HCT116 (cell line): Measurements from ENCODE around the gene PRKAR2A. TPM values are rescaled to one million over a fixed set of nuclear protein-coding genes. Genes with fewer than 3 reads are reported as not detected.

Experiments
- ATAC-seq: fragments of 200-7000 bp; cut with Tn5 transposase; 2 replicates; pipeline ENCODE4 v1.9.1; 2020; ENCODE audit warnings: mild to moderate bottlenecking, moderate library complexity
- BruUV-seq: library from RNA; stranded (reverse); fragments of 400-500 nt; replicated peaks from 2 replicates; lab custom pipeline; 2021; lab: Mats Ljungman, UMichigan
- CTCF ChIA-PET: fragments of 300-600 bp; sonication (Branson Sonifier 250); formaldehyde crosslinking; loops from one replicate; lab custom pipeline; 2021; ENCODE audit warnings: antibody characterized with exemption; lab: Charles Lee
- POLR2A ChIA-PET: fragments of 300-600, 350-600 bp; sonication (Branson Sonifier 250); formaldehyde crosslinking; loops from one replicate; lab custom pipeline; 2021; ENCODE audit warnings: antibody characterized with exemption; lab: Charles Lee
- RAD21 ChIA-PET, 2 experiments: fragments of 300-600 bp; sonication (Branson Sonifier 250); formaldehyde crosslinking; loops; one replicate each; lab custom pipeline; 2023; ENCODE audit warnings: low total read pairs in 2 of 2; ENCODE audit not compliant: uncharacterized antibody in 2 of 2, unreplicated experiment in 2 of 2, low non-redundant PET in 1 of 2; lab: Charles Lee
- DNase-seq: peaks from one replicate; pipeline ENCODE4 v3.0.0-alpha.2; 2010; ENCODE audit warnings: low read depth, low spot score
- H2AFZ ChIP-seq: fragments of 200-600 bp; shearing (Covaris generic), sonication (generic); 2 replicates; pipeline ENCODE4 v1.6.1; 2017; ENCODE audit warnings: low read depth, mixed run types, mixed read lengths, antibody characterized with exemption, low read length; ENCODE audit not compliant: poor library complexity, severe bottlenecking
- H3K27ac ChIP-seq: 2 replicates; pipeline ENCODE4 v1.5.1; 2012; ENCODE audit warnings: low read depth, low read length
- H3K27me3 ChIP-seq: fragments of 200-600 bp; sonication (generic); 2 replicates; pipeline ENCODE4 v1.6.1; 2016; ENCODE audit warnings: mixed run types, low read length, mixed read lengths; ENCODE audit not compliant: insufficient read depth
- H3K36me3 ChIP-seq, 2 experiments: fragments of 200-500 bp in 1 of 2; fragments of 200-600 bp in 1 of 2; sonication (Bioruptor generic) in 1 of 2; sonication (generic) in 1 of 2; 2 replicates each; pipeline versions ENCODE4 v1.5.1 to v1.6.1; 2014 to 2016; ENCODE audit warnings: low read length in 2 of 2, inconsistent platforms in 1 of 2, mixed read lengths in 1 of 2, mixed run types in 1 of 2; ENCODE audit not compliant: insufficient read depth in 2 of 2, control insufficient read depth in 1 of 2
- H3K4me1 ChIP-seq, 2 experiments: fragments of 200-600 bp in 1 of 2; sonication (generic) in 1 of 2; 2 replicates each; pipeline versions ENCODE4 v1.5.1 to v1.6.1; 2012 to 2017; ENCODE audit warnings: low read length in 2 of 2, inconsistent platforms in 1 of 2, mild to moderate bottlenecking in 1 of 2, mixed read lengths in 1 of 2, mixed run types in 1 of 2, moderate library complexity in 1 of 2; ENCODE audit not compliant: insufficient read depth in 2 of 2, control insufficient read depth in 1 of 2
- H3K4me2 ChIP-seq: fragments of 200-600 bp; sonication (generic); 2 replicates; pipeline ENCODE4 v1.6.1; 2017; ENCODE audit warnings: mixed run types, low read length, mixed read lengths
- H3K4me3 ChIP-seq, 2 experiments: fragments of 200-600 bp in 1 of 2; sonication (generic) in 1 of 2; replicated peaks in 1 of 2; 2 replicates each; pipeline ENCODE4 v1.5.1; 2011 to 2016; ENCODE audit warnings: low read length in 2 of 2, control low read depth in 1 of 2, low read depth in 1 of 2, mild to moderate bottlenecking in 1 of 2, mixed read lengths in 1 of 2, mixed run types in 1 of 2
- H3K79me2 ChIP-seq: fragments of 200-600 bp; sonication (generic); 2 replicates; pipeline ENCODE4 v1.6.1; 2017; ENCODE audit warnings: mild to moderate bottlenecking, mixed run types, low read length, moderate library complexity, mixed read lengths; ENCODE audit not compliant: insufficient read depth
- H3K9ac ChIP-seq: fragments of 200-600 bp; sonication (generic); 2 replicates; pipeline ENCODE4 v1.6.1; 2016; ENCODE audit warnings: low read length, mixed read lengths
- H3K9me2 ChIP-seq: fragments of 200-600 bp; sonication (generic), shearing (Covaris generic); 2 replicates; pipeline ENCODE4 v1.6.1; 2017; ENCODE audit warnings: mixed run types, mild to moderate bottlenecking, moderate library complexity; ENCODE audit not compliant: insufficient read depth
- H3K9me3 ChIP-seq, 2 experiments: fragments of 200-500 bp in 1 of 2; fragments of 200-600 bp in 1 of 2; sonication (Bioruptor generic) in 1 of 2; sonication (generic) in 1 of 2; 2 replicates each; pipeline ENCODE4 v1.6.1; 2014 to 2017; ENCODE audit warnings: low read length in 2 of 2, mixed read lengths in 2 of 2, inconsistent platforms in 1 of 2, low read depth in 1 of 2, mild to moderate bottlenecking in 1 of 2, mixed run types in 1 of 2, moderate library complexity in 1 of 2; ENCODE audit not compliant: control insufficient read depth in 1 of 2, insufficient read depth in 1 of 2
- H4K20me1 ChIP-seq: fragments of 200-600 bp; sonication (generic), shearing (Covaris generic); 2 replicates; pipeline ENCODE4 v1.6.1; 2017; ENCODE audit warnings: mixed run types, mild to moderate bottlenecking, moderate library complexity; ENCODE audit not compliant: insufficient read depth
- CBX3 ChIP-seq: IDR thresholded peaks from 2 replicates; pipeline ENCODE4 v1.6.1; 2012; ENCODE audit warnings: low read depth
- EGR1 ChIP-seq: IDR thresholded peaks from 2 replicates; pipeline ENCODE4 v1.6.1; 2012; ENCODE audit warnings: low read depth
- ELF1 ChIP-seq: IDR thresholded peaks from 2 replicates; pipeline ENCODE4 v1.6.1; 2012; ENCODE audit warnings: low read depth, borderline replicate concordance
- FOSL1 ChIP-seq: IDR thresholded peaks from 2 replicates; pipeline ENCODE4 v1.6.1; 2012; ENCODE audit warnings: low read depth
- JUND ChIP-seq: IDR thresholded peaks from 2 replicates; pipeline ENCODE4 v1.6.1; 2012
- POLR2A ChIP-seq: IDR thresholded peaks from 2 replicates; pipeline ENCODE4 v1.7.0; 2011; ENCODE audit warnings: borderline replicate concordance; ENCODE audit not compliant: insufficient read depth, insufficient read length; ENCODE audit errors: extremely low read depth
- POLR2AphosphoS5 ChIP-seq: IDR thresholded peaks from 2 replicates; pipeline ENCODE4 v1.6.1; 2011; ENCODE audit warnings: mild to moderate bottlenecking, low read depth, low read length, moderate library complexity
- RAD21 ChIP-seq: IDR thresholded peaks from 2 replicates; pipeline ENCODE4 v1.6.1; 2012; ENCODE audit warnings: low read depth, mild to moderate bottlenecking
- SP1 ChIP-seq: IDR thresholded peaks from 2 replicates; pipeline ENCODE4 v1.6.1; 2012; ENCODE audit warnings: low read depth
- SRF ChIP-seq: IDR thresholded peaks from 2 replicates; pipeline ENCODE4 v1.6.1; 2012; ENCODE audit warnings: low read depth
- TCF7L2 ChIP-seq: IDR thresholded peaks from 2 replicates; pipeline ENCODE4 v1.7.0; 2011; ENCODE audit warnings: borderline replicate concordance, inconsistent platforms; ENCODE audit not compliant: insufficient read depth, insufficient read length; ENCODE audit errors: extremely low read depth
- YY1 ChIP-seq: IDR thresholded peaks from 2 replicates; pipeline ENCODE4 v1.6.1; 2011; ENCODE audit warnings: low read length, low read depth, moderate library complexity, mild to moderate bottlenecking; ENCODE audit not compliant: insufficient replicate concordance; ENCODE audit errors: extremely low read depth
- ZBTB33 ChIP-seq: IDR thresholded peaks from 2 replicates; pipeline ENCODE4 v1.6.1; 2011; ENCODE audit warnings: mild to moderate bottlenecking, low read length, moderate library complexity; ENCODE audit not compliant: insufficient replicate concordance; ENCODE audit errors: extremely low read depth
- ZFX ChIP-seq: fragments of 450-650 bp; IDR thresholded peaks from 2 replicates; pipeline ENCODE4 v1.6.1; 2017
- intact Hi-C: fragments of 100-400 bp; cut with micrococcal nuclease; formaldehyde crosslinking; loops from 2 replicates; pipeline ENCODE4 v1.10.0; 2022
- total RNA-seq: library from RNA; stranded (reverse); gene quantifications from one replicate; pipeline ENCODE4 v1.2.1, GENCODE V29; 2021; ENCODE audit not compliant: unreplicated experiment
- TF ChIP-seq, protein P1 (sequence below): IDR thresholded peaks from 2 replicates; pipeline ENCODE4 v1.6.1; 2012
- TF ChIP-seq, protein P2 (sequence below): IDR thresholded peaks from 2 replicates; pipeline ENCODE4 v1.6.1; 2012; ENCODE audit warnings: low read depth

PRKAR2A gene
- total RNA-seq, 1 experiment from 2014 or later = 63.3 TPM

- no peak for TF ChIP-seq CBX3
- TF ChIP-seq, protein P1, sequence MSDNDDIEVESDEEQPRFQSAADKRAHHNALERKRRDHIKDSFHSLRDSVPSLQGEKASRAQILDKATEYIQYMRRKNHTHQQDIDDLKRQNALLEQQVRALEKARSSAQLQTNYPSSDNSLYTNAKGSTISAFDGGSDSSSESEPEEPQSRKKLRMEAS = peak; percentile 56; the same call in 1 of the 2 replicates
- DNase-seq (peak; percentile 68), ATAC-seq (peak; percentile 75)
- Histone ChIP-seq H3K27me3 (no peaks in the 10 kb centered on the region), H3K79me2 (peaks cover 22% of the 10 kb centered on the region), H3K4me3 (peak overlapping the region; percentile 72 to 90), H3K4me2 (peak overlapping the region; percentile 100), H3K27ac (peak overlapping the region; percentile 94), H3K36me3 (no peaks in the 10 kb centered on the region), H3K9ac (peak overlapping the region; percentile 86), H3K9me2 (no peaks in the 10 kb centered on the region), H3K9me3 (no peaks in the 10 kb centered on the region), H2AFZ (no peak overlapping the region), H3K4me1 (peaks cover 7 to 21% of the 10 kb centered on the region in 2 experiments; a peak in 3 of 4 replicates), H4K20me1 (no peaks in the 10 kb centered on the region)
- BruUV-seq = no TSS peak
- CTCF ChIA-PET = interaction anchor here (0.9 to 1.2 kb wide), 2 partner anchors 9 to 107 kb away, joined by 3 read pairs; no protein-coding TSS in a partner anchor
- POLR2A ChIA-PET = interaction anchor here (0.6 to 1.4 kb wide), 5 partner anchors 13 to 1032 kb away, joined by 3 to 5 read pairs (median 3); partner anchors contain the start of genes ARIH2 and IP6K2
- RAD21 ChIA-PET = no interaction called here
- intact Hi-C loops = no loop called here
Observed at GRCh38 chr3:48847053-48847503, 596 bp downstream of the PRKAR2A start.

GRCh38 chr3:48845170-48845569, 2.5 kb downstream of the PRKAR2A start:
- Histone ChIP-seq H3K36me3 (no peaks in the 10 kb centered on the region), H3K27ac (no peak overlapping the region), H3K4me3 (no peak overlapping the region), H3K4me1 (peaks cover 7 to 21% of the 10 kb centered on the region in 2 experiments; a peak in 3 of 4 replicates), H3K4me2 (no peak overlapping the region), H3K9me3 (no peaks in the 10 kb centered on the region), H3K27me3 (no peaks in the 10 kb centered on the region), H3K79me2 (peaks cover 32% of the 10 kb centered on the region), H3K9ac (no peak overlapping the region), H4K20me1 (no peaks in the 10 kb centered on the region), H3K9me2 (no peaks in the 10 kb centered on the region), H2AFZ (no peak overlapping the region)
- POLR2A ChIA-PET = no interaction called here
- intact Hi-C loops = no loop called here
- ATAC-seq (no peak), DNase-seq (no peak)
- RAD21 ChIA-PET = no interaction called here
- CTCF ChIA-PET = no interaction called here
- BruUV-seq = TSS peak; percentile 16
- no peak for TF ChIP-seq SRF
- TF ChIP-seq ZBTB33 = no peak
- TF ChIP-seq RAD21 = no peak
- TF ChIP-seq FOSL1 = no peak
- TF ChIP-seq EGR1 = no peak
- TF ChIP-seq YY1 = no peak
- TF ChIP-seq, protein P2, sequence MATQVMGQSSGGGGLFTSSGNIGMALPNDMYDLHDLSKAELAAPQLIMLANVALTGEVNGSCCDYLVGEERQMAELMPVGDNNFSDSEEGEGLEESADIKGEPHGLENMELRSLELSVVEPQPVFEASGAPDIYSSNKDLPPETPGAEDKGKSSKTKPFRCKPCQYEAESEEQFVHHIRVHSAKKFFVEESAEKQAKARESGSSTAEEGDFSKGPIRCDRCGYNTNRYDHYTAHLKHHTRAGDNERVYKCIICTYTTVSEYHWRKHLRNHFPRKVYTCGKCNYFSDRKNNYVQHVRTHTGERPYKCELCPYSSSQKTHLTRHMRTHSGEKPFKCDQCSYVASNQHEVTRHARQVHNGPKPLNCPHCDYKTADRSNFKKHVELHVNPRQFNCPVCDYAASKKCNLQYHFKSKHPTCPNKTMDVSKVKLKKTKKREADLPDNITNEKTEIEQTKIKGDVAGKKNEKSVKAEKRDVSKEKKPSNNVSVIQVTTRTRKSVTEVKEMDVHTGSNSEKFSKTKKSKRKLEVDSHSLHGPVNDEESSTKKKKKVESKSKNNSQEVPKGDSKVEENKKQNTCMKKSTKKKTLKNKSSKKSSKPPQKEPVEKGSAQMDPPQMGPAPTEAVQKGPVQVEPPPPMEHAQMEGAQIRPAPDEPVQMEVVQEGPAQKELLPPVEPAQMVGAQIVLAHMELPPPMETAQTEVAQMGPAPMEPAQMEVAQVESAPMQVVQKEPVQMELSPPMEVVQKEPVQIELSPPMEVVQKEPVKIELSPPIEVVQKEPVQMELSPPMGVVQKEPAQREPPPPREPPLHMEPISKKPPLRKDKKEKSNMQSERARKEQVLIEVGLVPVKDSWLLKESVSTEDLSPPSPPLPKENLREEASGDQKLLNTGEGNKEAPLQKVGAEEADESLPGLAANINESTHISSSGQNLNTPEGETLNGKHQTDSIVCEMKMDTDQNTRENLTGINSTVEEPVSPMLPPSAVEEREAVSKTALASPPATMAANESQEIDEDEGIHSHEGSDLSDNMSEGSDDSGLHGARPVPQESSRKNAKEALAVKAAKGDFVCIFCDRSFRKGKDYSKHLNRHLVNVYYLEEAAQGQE = no peak
- no peak for TF ChIP-seq JUND
- no peak for TF ChIP-seq ZFX
- TF ChIP-seq POLR2AphosphoS5 = no peak
- TF ChIP-seq POLR2A = no peak
- no peak for TF ChIP-seq TCF7L2
- TF ChIP-seq SP1 = no peak
- no peak for TF ChIP-seq ELF1
